Heart right ventricle (tissue), 16 donors: ENCODE measurements around the gene DDX46. TPM values are rescaled to one million over a fixed set of nuclear protein-coding genes. Genes with fewer than 3 reads are reported as not detected.

ENCODE experiments used
- ATAC-seq, 8 donors: fragments of 200-7000 bp; cut with Tn5 transposase; one replicate each; pipeline ENCODE4 v1.9.1; 2020; ENCODE audit warnings: mild to moderate bottlenecking in 8 of 8, moderate library complexity in 8 of 8, moderate number of reproducible peaks in 1 of 8
- DNase-seq, 2 donors: peaks; one replicate each; pipeline ENCODE4 v3.0.0-alpha.2; 2020
- H3K27ac ChIP-seq, 10 donors: fragments of 200-600 bp; sonication (generic) in 2 of 10; one replicate each; pipeline versions ENCODE4 v1.5.0 to v1.8.0; 2020 to 2022; ENCODE audit warnings: mild to moderate bottlenecking in 3 of 10
- H3K27me3 ChIP-seq, 7 donors: fragments of 200-600 bp; one replicate each; pipeline ENCODE4 v1.8.0; 2021 to 2022; ENCODE audit warnings: mild to moderate bottlenecking in 2 of 7
- H3K36me3 ChIP-seq, 9 donors: fragments of 200-600 bp; sonication (generic) in 1 of 9; one replicate each; pipeline versions ENCODE4 v1.5.0 to v1.8.0; 2020 to 2022; ENCODE audit warnings: mild to moderate bottlenecking in 2 of 9
- H3K4me1 ChIP-seq, 9 donors: fragments of 200-600 bp; sonication (generic) in 1 of 9; one replicate each; pipeline versions ENCODE4 v1.5.0 to v1.8.0; 2020 to 2022; ENCODE audit warnings: mild to moderate bottlenecking in 4 of 9
- H3K4me3 ChIP-seq, 10 donors: fragments of 200-600 bp; sonication (generic) in 2 of 10; one replicate each; pipeline versions ENCODE4 v1.5.0 to v1.8.0; 2020 to 2022; ENCODE audit warnings: mild to moderate bottlenecking in 7 of 10, moderate library complexity in 2 of 10
- H3K9me3 ChIP-seq, 11 donors: fragments of 200-600 bp in 10 of 11; sonication (generic) in 2 of 11; one replicate each; pipeline versions ENCODE4 v1.5.0 to v1.8.0; 2013 to 2022; ENCODE audit warnings: mild to moderate bottlenecking in 2 of 11, control low read depth in 1 of 11, moderate library complexity in 1 of 11
- WGBS, 2 donors: extraction: QIAGEN DNeasy Blood & Tissue Kit; methylation state at CpG; one replicate each; pipeline ENCODE4 v1.1.7; 2013; ENCODE audit warnings: inconsistent platforms in 1 of 2; 5-methylcytosine and 5-hydroxymethylcytosine counted together
- intact Hi-C, 10 donors: fragments of 100-400 bp; cut with DNase I; formaldehyde crosslinking; loops; one replicate each; pipeline versions ENCODE4 v1.11.1 to v1.14.2; 2022
- polyA plus RNA-seq, 2 donors: library from polyadenylated mRNA; stranded (reverse); fragments of 200-250 nt; gene quantifications; one replicate each; pipeline ENCODE4 v1.2.3, GENCODE V29; 2013
- total RNA-seq, 10 donors: library from RNA; stranded (reverse); fragmentation: NEBNext Ultra II Directional in 3 of 10; extraction: Animal tissue kit (Norgen Biotek cat#: 25700) in 3 of 10; gene quantifications; one replicate each; pipeline versions ENCODE4 v1.2.1 to v1.2.4, GENCODE V29; 2021 to 2023
- TF ChIP-seq, protein P1 (sequence below), 9 donors: fragments of 200-600 bp; sonication (generic) in 2 of 9; IDR thresholded peaks; one replicate each; pipeline versions ENCODE4 v1.5.0 to v1.8.0; 2021 to 2022; ENCODE audit warnings: antibody characterized with exemption in 9 of 9, mild to moderate bottlenecking in 5 of 9, moderate library complexity in 1 of 9
- donor health status: Arrhythmogenic right ventricular cardiomyopathy.
- donor health status: ischemic (EF 13 %, LVEDD 7.1; RV severe dilation, severe dysfunction).
- donor health status: healthy with polysubstance abuse.
- donor health status: DM: no; HTN: yes; CAD: no.
- donor health status: DM: no; HTN: no; CAD: no.
- donor health status: ischemic (EF 25% LVEDD 6.9; RV normal size, moderate dysfunction).
- donor health status: ischemic (EF 25% LVEDD 5.7; RV mildly dilated, moderate dysfunction).
- donor health status: healthy.
- donor health status: DM: yes; HTN: yes; CAD: no.
- donor health status: Ischemic cardiomyopathy.
- donor health status: ischemic (EF 35%, LVEDD 5.7; RV mildly dilated, moderate dysfunction).
- donor health status: nonischemic (EF 11% LVEDD 7.7; RV severe dilation, severe dysfunction).
- donor health status: DM: yes; HTN: yes; CAD: no.
- donor health status: PGD.
- donor health status: ischemic (EF 29% LVEDD 5.4; RV normal size, mild dysfunction).
- donor health status: nonischemic (EF 23%, LVEDD 6.1; RV moderate dilation, normal function).

DDX46 gene
- total and polyA plus RNA-seq, 12 donors, result 11.9 to 34.8 (median 29.7) TPM

DNA sequence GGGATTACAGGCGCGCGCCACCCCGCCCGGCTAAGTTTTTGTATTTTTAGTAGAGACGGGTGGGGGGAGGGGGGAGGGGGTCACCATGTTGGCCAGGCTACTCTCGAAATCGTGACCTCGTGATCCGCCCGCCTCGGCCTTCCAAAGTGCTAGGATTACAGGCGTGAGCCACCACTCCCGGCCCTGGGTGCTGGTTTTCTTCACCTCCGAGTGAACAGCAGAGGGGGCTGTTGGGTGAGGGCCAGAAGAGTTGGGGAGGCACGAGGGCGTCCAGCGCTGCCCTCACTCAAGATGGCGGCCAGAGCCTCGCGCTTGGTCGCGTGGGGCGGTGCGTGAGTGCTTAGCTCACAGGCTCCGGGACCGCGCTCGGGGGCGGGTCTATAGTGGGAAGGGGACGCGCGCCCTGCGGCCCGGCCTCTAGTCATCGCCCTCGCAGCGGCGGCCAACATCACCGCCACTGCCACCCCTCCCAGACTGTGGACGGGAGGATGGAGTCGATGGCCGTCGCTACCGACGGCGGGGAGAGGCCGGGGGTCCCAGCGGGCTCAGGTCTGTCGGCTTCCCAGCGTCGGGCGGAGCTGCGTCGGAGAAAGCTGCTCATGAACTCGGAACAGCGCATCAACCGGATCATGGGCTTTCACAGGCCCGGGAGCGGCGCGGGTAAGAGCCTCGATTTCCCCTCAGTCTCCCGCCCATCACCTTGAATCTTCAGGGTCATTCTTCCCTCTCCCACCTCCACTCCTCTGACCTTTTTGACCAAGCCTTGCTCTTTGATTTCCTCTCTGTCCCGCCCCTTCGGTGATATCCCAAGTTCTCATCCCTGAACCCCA, 20.2 kb upstream of the DDX46 start, which contains the start of gene CAMLG:
CAMLG (plus strand) TSS at position 416 of the 830 bp plus-strand sequence; CDS start at position 489, 73 bp downstream.
- intact Hi-C loops, result loop anchor here in 6 of 10 donors (1.0 to 10.0 kb wide), 6 partner anchors 20 to 169 kb away; partner anchors contain the start of genes PCBD2 (in 4 of the 6), C5orf24 (in 1 of the 6) and DDX46 (in 1 of the 6)
- TF ChIP-seq, protein P1, sequence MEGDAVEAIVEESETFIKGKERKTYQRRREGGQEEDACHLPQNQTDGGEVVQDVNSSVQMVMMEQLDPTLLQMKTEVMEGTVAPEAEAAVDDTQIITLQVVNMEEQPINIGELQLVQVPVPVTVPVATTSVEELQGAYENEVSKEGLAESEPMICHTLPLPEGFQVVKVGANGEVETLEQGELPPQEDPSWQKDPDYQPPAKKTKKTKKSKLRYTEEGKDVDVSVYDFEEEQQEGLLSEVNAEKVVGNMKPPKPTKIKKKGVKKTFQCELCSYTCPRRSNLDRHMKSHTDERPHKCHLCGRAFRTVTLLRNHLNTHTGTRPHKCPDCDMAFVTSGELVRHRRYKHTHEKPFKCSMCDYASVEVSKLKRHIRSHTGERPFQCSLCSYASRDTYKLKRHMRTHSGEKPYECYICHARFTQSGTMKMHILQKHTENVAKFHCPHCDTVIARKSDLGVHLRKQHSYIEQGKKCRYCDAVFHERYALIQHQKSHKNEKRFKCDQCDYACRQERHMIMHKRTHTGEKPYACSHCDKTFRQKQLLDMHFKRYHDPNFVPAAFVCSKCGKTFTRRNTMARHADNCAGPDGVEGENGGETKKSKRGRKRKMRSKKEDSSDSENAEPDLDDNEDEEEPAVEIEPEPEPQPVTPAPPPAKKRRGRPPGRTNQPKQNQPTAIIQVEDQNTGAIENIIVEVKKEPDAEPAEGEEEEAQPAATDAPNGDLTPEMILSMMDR (IDR thresholded peaks at IDR 0.05), result peak; percentile 18 to 78 (median 66)

DNA sequence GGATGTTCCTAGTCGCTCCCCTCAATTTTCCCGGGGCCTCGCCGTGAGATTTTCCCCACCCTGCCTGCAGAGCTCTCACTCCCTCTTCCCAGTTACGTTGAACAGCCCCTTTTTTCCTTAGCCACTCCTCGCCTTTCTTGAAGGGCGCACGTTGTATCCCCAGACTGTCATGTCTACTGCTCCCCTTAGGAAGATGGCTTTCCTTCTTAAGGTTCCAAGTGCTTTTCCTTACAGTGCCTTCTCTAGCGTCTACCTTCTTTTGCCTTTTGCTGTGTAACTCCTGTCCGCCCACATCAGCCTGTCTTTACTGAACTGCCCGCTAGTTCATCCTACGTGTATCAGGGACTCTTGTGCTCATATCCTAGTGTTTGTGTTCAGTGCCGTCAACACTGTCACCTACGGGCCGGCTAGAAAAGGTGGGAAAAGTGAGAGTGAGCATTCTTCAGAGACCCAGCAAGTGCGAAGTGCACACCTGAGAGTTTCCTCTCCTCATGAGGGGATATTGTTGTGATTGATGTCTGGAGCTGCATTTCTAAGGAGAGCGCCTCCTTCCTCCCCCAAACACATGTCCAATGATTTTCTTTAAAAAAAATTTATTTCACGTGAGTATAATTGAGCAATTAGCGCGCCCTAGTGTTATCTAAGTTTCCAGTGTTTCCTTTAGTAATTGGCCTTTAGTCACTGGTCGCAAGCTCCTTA, 19.5 kb upstream of the DDX46 start:
- TF ChIP-seq, protein P1 (IDR thresholded peaks at IDR 0.05), result peak in 1 of 9 donors; percentile 9
- WGBS, 2 donors, result 6 to 8% methylated on average over 21 of the region's 21 CpGs
- H3K4me3 ChIP-seq, result peak overlapping the region; percentile 64 to 95 (median 80)
- no peaks in the 10 kb centered on the region for H3K9me3 ChIP-seq
- H3K4me1 ChIP-seq, result peaks cover 0 to 38% (median 15%) of the 10 kb centered on the region in 9 donors
- no peaks in the 10 kb centered on the region for H3K27me3 ChIP-seq
- H3K36me3 ChIP-seq, result peaks cover 0 to 34% (median 0%) of the 10 kb centered on the region in 9 donors
- peak overlapping the region in 9 of 10 donors; percentile 88 to 96 (median 91) for H3K27ac ChIP-seq
- ATAC-seq, result peak in 5 of 8 donors; percentile 4 to 15 (median 12)
- intact Hi-C loops, result loop anchor here in 6 of 10 donors (1.0 to 10.0 kb wide), 6 partner anchors 20 to 168 kb away; partner anchors contain the start of genes PCBD2 (in 4 of the 6), C5orf24 (in 1 of the 6) and DDX46 (in 1 of the 6)
- DNase-seq, result peak in 1 of 2 donors; percentile 19

More for the DNA sequence above, 20.2 kb upstream of the DDX46 start, which contains the start of gene CAMLG:
- Histone ChIP-seq H3K27ac (peak within 1 kb of the TSS; percentile 70 to 96 (median 90)), H3K4me1 (peaks cover 0 to 38% (median 15%) of the 10 kb centered on the region in 9 donors), H3K36me3 (peaks cover 0 to 26% (median 0%) of the 10 kb centered on the region in 9 donors), H3K4me3 (peak within 1 kb of the TSS; percentile 64 to 95 (median 80)), H3K9me3 (no peaks in the 10 kb centered on the region), H3K27me3 (no peaks in the 10 kb centered on the region)
- ATAC-seq (peak; percentile 99 to 100 (median 100)), DNase-seq (peak; percentile 98)
- 1% methylated on average over 63 to 66 of the region's 66 CpGs for WGBS, 2 donors

DNA sequence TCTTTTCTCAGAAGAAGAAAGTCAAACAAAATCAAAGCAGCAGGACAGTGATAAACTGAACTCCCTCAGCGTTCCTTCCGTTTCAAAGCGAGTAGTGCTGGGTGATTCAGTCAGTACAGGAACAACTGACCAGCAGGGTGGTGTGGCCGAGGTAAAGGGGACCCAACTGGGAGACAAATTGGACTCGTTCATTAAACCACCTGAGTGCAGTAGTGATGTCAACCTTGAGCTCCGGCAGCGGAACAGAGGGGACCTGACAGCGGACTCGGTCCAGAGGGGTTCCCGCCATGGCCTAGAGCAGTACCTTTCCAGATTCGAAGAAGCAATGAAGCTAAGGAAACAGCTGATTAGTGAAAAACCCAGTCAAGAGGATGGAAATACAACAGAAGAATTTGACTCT, 17.5 kb upstream of the DDX46 start:
- intact Hi-C loops, result no loop called here
- H3K4me3 ChIP-seq, result no peak overlapping the region
- 92 to 93% methylated on average over 11 of the region's 11 CpGs for WGBS, 2 donors
- H3K27me3 ChIP-seq, result no peaks in the 10 kb centered on the region
- ATAC-seq, result no peak
- DNase-seq, result no peak
- TF ChIP-seq, protein P1 (IDR thresholded peaks at IDR 0.05), result no peak
- peaks cover 0 to 30% (median 15%) of the 10 kb centered on the region in 9 donors for H3K4me1 ChIP-seq
- no peaks in the 10 kb centered on the region for H3K9me3 ChIP-seq
- no peak overlapping the region for H3K27ac ChIP-seq
- peaks cover 0 to 42% (median 0%) of the 10 kb centered on the region in 9 donors for H3K36me3 ChIP-seq

DNA sequence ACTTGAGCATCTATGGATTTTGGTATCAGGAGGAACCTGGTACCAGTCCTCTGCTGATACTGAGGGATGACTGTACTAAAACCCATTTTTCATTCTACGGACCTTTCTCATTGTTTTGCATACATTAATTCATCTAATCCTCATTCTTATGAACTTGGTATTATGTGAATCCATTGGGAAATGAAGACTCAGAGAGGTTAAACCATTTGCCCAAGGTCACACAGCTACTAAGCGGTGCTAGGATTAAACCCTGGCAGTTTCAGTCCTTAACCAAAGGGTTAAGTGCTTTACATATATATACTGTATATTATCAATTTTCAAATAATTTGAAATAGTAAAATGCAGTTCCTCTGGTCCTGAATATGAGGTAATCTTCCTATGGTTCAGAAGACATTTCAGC, 16.4 kb upstream of the DDX46 start:
- ATAC-seq, result no peak
- TF ChIP-seq, protein P1 (IDR thresholded peaks at IDR 0.05), result no peak
- WGBS, 2 donors, result 95 to 98% methylated on average over 2 of the region's 2 CpGs
- Histone ChIP-seq H3K4me1 (peaks cover 0 to 26% (median 15%) of the 10 kb centered on the region in 9 donors), H3K4me3 (no peak overlapping the region), H3K9me3 (no peaks in the 10 kb centered on the region), H3K27me3 (no peaks in the 10 kb centered on the region), H3K36me3 (peaks cover 0 to 47% (median 0%) of the 10 kb centered on the region in 9 donors), H3K27ac (no peak overlapping the region)
- no peak for DNase-seq
- intact Hi-C loops, result no loop called here
